Hippocampal formation (tissue), 2 donors: Measurements from ENCODE around the gene GSTA5.
"Not testable (repeated sequence)": the region's sequence is repeated elsewhere in the genome, so short reads cannot be mapped to it uniquely, and the experiment has no call there.

ENCODE experiments used
- DNase-seq, 2 donors: peaks; one replicate each; lab custom pipeline; 2025; lab: John Stamatoyannopoulos, UW

Gene GSTA5

DNA sequence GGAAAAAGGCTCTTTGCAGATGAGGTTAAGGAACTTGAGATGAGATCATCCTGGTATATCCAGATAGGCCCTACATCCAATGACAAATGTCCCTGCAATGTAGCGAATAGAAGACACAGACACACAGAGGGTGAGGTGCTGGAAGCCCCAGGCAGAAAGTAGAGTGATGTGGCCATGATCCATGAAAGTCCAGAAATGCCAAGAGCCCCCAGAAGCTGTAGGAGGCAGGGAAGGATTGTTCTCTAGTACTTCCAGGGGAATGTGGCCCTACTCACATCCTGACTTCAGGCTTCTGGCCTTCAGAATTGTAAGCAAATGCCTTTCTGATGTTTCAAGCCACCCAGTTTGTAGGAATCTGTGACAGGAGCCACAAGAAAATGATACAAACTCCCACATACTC lies 51.0 kb downstream of the GSTA5 start:
- not testable (repeated sequence) for DNase-seq

DNA sequence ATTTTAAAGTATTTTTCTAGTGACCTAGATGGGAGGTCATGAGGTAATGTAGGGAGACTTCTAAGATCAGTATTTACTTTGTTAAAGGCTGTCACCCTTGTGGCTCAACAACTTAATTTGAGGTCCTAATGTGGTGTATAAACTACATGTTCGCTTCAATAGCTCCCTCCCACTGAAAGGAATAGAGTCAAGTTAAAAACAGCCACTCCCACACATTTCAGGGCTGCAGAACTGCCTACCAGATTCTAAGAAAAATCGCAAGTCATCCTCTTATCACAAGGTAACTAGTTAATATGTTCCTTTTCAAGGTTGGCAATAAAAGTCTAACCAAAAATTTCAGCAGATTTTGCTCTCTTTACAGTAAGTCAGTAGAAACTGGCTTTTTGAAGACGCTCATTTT lies 52.1 kb downstream of the GSTA5 start:
- no peak for DNase-seq

DNA sequence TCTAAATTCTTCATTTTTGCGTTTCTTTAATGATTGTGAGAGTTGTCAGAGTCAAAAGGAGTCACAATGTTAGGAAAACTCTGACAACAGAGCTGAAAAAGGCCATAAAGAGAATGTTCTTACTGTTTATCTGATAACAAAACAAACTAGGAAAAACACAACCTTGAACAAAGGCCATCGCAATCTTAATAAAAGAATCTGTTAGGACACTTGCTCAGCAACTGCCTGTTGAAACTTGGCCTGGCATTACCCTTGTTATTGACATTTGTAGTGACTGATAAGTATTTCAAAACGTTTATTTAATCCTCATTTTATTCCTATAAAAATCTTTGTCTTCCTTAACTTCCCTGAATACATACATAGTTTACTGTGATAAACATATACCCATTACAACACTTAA lies 52.7 kb downstream of the GSTA5 start:
- DNase-seq: no peak

DNA sequence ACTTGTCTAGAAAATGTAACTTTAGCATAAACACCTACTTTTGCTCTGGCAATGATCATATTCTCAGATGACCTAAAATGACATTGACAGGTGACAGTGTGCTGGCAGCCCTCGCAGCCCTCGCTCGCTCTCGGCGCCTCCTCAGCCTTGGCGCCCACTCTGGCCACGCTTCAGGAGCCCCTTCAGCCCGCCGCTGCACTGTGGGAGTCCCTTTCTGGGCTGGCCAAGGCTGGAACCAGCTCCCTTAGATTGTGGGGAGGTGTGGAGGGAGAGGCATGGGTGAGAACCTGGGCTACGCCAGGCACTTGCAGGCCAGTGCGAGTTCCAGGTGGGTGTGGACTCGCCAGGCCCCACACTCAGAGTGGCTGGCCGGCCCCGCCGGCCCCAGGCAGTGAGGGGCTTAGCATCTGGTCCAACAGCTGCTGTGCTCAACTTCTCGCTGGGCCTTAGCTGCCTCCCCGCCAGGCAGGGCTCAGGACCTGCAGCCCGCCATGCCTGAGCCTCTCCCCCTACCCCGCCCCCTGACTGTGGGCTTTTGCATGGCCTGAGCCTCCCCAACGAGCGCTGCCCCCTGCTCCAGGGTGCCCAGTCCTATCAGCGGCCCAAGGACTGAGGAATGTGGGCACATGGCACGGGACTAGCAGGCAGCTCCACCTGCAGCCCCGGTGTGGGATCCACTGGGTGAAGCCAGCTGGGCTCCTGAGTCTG lies 54.2 kb downstream of the GSTA5 start:
- no peak for DNase-seq

DNA sequence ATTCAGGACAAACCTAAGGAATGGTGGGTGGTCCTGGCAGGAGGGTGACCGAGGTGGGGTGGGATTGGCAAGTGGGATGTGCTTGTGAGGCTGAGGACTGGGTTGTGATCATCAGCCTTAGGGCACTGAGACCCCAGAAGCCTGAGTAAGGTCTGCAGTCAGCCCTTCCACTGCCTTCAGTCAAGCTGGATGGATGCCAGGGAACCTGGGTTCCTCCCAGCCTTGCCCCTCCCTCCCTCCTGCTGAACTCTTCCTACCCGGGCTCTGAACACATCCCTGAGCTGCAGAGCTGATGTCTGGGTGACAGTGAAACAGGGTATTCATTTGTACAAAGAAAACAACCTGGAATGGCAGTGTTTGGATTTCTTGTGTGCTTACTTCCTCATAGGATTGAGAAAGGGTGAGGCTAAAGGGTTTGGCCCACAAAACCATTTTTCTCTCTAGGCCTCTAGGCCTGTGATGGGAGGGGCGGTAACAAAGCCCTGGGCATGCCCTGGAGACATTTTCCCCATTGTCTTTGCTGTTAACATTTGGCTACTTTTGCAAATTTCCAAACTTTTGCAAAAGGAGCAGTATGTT lies 57.8 kb downstream of the GSTA5 start:
- not testable (repeated sequence) for DNase-seq

DNA sequence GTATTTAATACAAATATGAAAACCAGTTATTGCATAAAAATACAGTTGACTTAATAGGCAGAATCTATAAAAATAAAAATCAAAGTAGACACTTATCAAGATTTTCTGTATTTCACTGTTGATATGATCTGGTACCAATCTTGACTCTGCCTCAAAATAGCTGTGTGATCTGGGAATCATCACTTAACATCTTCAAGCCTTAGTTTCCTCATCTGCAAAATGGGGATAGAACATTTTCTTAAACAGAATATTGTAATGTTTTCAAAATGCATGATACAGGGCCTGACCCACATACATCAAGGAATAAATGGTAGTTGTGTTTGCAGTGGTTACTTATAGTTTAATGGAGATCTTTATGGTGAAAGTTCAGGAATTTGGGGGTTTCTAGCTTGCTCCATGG lies 58.4 kb downstream of the GSTA5 start:
- DNase-seq: not testable (repeated sequence)
